ENCODE measurements around the gene TFF3. TPM values are rescaled to one million over a fixed set of nuclear protein-coding genes. Genes with fewer than 3 reads are reported as not detected.
"Not testable (repeated sequence)": the region's sequence is repeated elsewhere in the genome, so short reads cannot be mapped to it uniquely, and the experiment has no call there.

The TFF3 gene
- total and polyA plus RNA-seq, 2 of the 13 experiments (the other 11 are each of a cell fraction or from before 2014, with no cell fraction given): 14.2 to 26.9 TPM

DNA sequence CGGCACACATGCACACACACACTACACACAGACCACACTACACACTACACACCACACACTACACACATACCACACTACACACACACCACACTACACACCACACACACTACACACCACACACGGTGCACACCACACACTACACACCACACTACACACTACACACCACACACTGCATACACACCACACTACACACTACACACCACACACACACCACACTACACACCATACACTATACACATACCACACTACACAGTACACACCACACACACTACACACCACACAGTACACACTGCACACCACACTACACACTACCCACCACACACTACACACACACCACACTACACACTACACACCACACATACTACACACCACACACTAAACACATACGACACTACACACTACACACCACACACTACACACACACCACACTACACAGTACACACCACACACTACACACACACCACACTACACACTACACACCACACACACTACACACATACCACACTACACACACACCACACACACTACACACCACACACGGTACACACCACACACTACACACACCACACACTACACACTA is 22.6 kb downstream of the TFF3 start:
- POLR2A ChIA-PET; H3K36me3 ChIP-seq (replicated peaks in 1 of 2; ENCODE audit: control insufficient read depth in 1 of 2, insufficient read depth in 2 of 2, low read length in 2 of 2); H4K20me1 ChIP-seq (ENCODE audit: insufficient read depth, low read length); BruUV-seq (replicated peaks); H2AFZ ChIP-seq (ENCODE audit: low read length); intact Hi-C loops (cut with micrococcal nuclease; ENCODE audit: unreplicated experiment); in situ Hi-C loops (cut with HindIII; ENCODE audit: extremely low pct_ligation_motif_present, low pct_unique_long_range_greater_than_20kb); H3K4me2 ChIP-seq (ENCODE audit: low read depth, low read length); H3K4me3 ChIP-seq (replicated peaks in 1 of 3; ENCODE audit: insufficient read depth in 1 of 3, low read depth in 2 of 3, low read length in 3 of 3); H3K9me3 ChIP-seq (ENCODE audit: low read length); H3K27ac ChIP-seq (ENCODE audit: extremely low read length, insufficient read depth, low read length); H3K79me2 ChIP-seq (ENCODE audit: insufficient read depth, low read length); H3K4me1 ChIP-seq (ENCODE audit: insufficient read depth, low read length); DNase-seq (ENCODE audit: low spot score); H3K9ac ChIP-seq (ENCODE audit: insufficient read depth, low read depth, low read length); ATAC-seq; CTCF ChIA-PET (ENCODE audit: low intra/inter-chr PET ratio, low total read pairs): not testable (repeated sequence)
- peaks cover 3 to 35% of the 10 kb centered on the region in 2 experiments; a peak in 3 of 5 replicates for H3K27me3 ChIP-seq (ENCODE audit: control insufficient read depth in 1 of 2, insufficient read depth in 2 of 2, low read length in 2 of 2)
- WGBS (ENCODE audit: low lambda C conversion rate): 31% methylated on average over 4 of the region's 4 CpGs
- peak; percentile 96 for FAIRE-seq
- peak; percentile 93 for TF ChIP-seq ZNF646 (CRISPR knock-in tag; IDR thresholded peaks at IDR 0.05)
